Breast epithelium (tissue), 3 donors: ENCODE data around the gene NANOGP8.

Experiments used
- POLR2A ChIP-seq: fragments of 450-650 bp; IDR thresholded peaks from one replicate; pipeline ENCODE4 v1.6.1; 2016; ENCODE audit warnings: antibody characterized with exemption, mild to moderate bottlenecking, moderate library complexity
- POLR2AphosphoS5 ChIP-seq, 3 donors: sonication (generic); formaldehyde crosslinking; IDR thresholded peaks; one replicate each; pipeline ENCODE4 v1.6.1; 2017; ENCODE audit warnings: antibody characterized with exemption in 3 of 3
- TF ChIP-seq, protein P1 (sequence below), 3 donors: fragments of 450-650 bp; IDR thresholded peaks; one replicate each; pipeline ENCODE4 v1.5.1; 2016 to 2017; ENCODE audit warnings: antibody characterized with exemption in 3 of 3, mild to moderate bottlenecking in 3 of 3, moderate library complexity in 3 of 3

DNA sequence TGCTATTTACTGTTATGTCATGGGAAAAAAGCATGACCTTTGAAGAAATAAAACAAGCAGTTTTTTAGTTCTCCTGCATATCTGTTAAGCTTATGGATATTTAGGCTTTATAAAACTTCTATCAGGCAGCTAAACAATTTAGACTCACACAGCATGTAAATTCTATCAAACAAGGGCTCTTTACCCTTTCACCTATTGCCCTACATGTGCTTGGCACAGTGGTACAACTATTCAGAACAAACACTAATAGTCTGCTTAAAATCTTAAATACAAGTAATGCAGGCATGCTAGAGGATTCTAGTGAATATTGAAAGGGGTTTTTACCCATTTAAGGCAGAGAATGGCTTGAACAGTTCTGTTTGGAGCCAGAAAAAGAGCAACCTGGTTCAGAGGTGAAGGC is 23.4 kb upstream of the NANOGP8 start:
- TF ChIP-seq, protein P1, sequence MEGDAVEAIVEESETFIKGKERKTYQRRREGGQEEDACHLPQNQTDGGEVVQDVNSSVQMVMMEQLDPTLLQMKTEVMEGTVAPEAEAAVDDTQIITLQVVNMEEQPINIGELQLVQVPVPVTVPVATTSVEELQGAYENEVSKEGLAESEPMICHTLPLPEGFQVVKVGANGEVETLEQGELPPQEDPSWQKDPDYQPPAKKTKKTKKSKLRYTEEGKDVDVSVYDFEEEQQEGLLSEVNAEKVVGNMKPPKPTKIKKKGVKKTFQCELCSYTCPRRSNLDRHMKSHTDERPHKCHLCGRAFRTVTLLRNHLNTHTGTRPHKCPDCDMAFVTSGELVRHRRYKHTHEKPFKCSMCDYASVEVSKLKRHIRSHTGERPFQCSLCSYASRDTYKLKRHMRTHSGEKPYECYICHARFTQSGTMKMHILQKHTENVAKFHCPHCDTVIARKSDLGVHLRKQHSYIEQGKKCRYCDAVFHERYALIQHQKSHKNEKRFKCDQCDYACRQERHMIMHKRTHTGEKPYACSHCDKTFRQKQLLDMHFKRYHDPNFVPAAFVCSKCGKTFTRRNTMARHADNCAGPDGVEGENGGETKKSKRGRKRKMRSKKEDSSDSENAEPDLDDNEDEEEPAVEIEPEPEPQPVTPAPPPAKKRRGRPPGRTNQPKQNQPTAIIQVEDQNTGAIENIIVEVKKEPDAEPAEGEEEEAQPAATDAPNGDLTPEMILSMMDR (IDR thresholded peaks at IDR 0.05) = no peak
- no peak for TF ChIP-seq POLR2A
- TF ChIP-seq POLR2AphosphoS5 (IDR thresholded peaks at IDR 0.05) = no peak
